NT2/D1 (cell line): ENCODE measurements around the gene PKN2.

ENCODE experiments used
- DNase-seq: peaks from one replicate; pipeline ENCODE4 v3.0.0-alpha.2; 2011; ENCODE audit warnings: low read depth, low spot score
- H3K27me3 ChIP-seq: 2 replicates; pipeline ENCODE4 v1.6.0; 2011; ENCODE audit warnings: mild to moderate bottlenecking; ENCODE audit not compliant: insufficient read length, insufficient read depth
- H3K36me3 ChIP-seq: 2 replicates; pipeline ENCODE4 v1.6.1; 2011; ENCODE audit warnings: mild to moderate bottlenecking, low read length, mixed read lengths; ENCODE audit not compliant: insufficient read depth, insufficient read length
- H3K4me1 ChIP-seq: 2 replicates; pipeline ENCODE4 v1.5.1; 2011; ENCODE audit not compliant: insufficient read depth, insufficient read length
- H3K4me3 ChIP-seq: 2 replicates; pipeline ENCODE4 v1.5.1; 2011; ENCODE audit warnings: low read depth; ENCODE audit not compliant: insufficient read length
- H3K9ac ChIP-seq: 2 replicates; pipeline ENCODE4 v1.6.0; 2011; ENCODE audit warnings: low read depth; ENCODE audit not compliant: insufficient read length
- H3K9me3 ChIP-seq: 2 replicates; pipeline ENCODE4 v1.5.1; 2011; ENCODE audit warnings: mild to moderate bottlenecking, low read length; ENCODE audit not compliant: insufficient read depth
- SUZ12 ChIP-seq: IDR thresholded peaks from 2 replicates; pipeline ENCODE4 v1.6.1; 2011; ENCODE audit not compliant: insufficient read length, insufficient read depth; ENCODE audit errors: extremely low read depth
- YY1 ChIP-seq: IDR thresholded peaks from 2 replicates; pipeline ENCODE4 v1.6.1; 2011; ENCODE audit not compliant: insufficient read length, insufficient read depth
- ZNF274 ChIP-seq: IDR thresholded peaks from 2 replicates; pipeline ENCODE4 v1.6.1; 2011; ENCODE audit warnings: mild to moderate bottlenecking, low read depth, low read length

The PKN2 gene

GRCh38 chr1:88680471-88680870 lies 3.6 kb upstream of the PKN2 start:
- H3K9ac ChIP-seq, result no peak overlapping the region
- no peaks in the 10 kb centered on the region for H3K27me3 ChIP-seq
- no peak for DNase-seq
- H3K9me3 ChIP-seq, result no peaks in the 10 kb centered on the region
- TF ChIP-seq ZNF274 (no peak), SUZ12 (no peak), YY1 (no peak)
- no peaks in the 10 kb centered on the region for H3K36me3 ChIP-seq
- no peak overlapping the region for H3K4me3 ChIP-seq
- no peaks in the 10 kb centered on the region for H3K4me1 ChIP-seq

GRCh38 chr1:88680911-88681622 lies 3.0 kb upstream of the PKN2 start:
- H3K9ac ChIP-seq, result no peak overlapping the region
- H3K27me3 ChIP-seq, result no peaks in the 10 kb centered on the region
- H3K4me3 ChIP-seq, result no peak overlapping the region
- DNase-seq, result no peak
- TF ChIP-seq YY1 (no peak), SUZ12 (no peak), ZNF274 (no peak)
- no peaks in the 10 kb centered on the region for H3K36me3 ChIP-seq
- no peaks in the 10 kb centered on the region for H3K9me3 ChIP-seq
- no peaks in the 10 kb centered on the region for H3K4me1 ChIP-seq

DNA sequence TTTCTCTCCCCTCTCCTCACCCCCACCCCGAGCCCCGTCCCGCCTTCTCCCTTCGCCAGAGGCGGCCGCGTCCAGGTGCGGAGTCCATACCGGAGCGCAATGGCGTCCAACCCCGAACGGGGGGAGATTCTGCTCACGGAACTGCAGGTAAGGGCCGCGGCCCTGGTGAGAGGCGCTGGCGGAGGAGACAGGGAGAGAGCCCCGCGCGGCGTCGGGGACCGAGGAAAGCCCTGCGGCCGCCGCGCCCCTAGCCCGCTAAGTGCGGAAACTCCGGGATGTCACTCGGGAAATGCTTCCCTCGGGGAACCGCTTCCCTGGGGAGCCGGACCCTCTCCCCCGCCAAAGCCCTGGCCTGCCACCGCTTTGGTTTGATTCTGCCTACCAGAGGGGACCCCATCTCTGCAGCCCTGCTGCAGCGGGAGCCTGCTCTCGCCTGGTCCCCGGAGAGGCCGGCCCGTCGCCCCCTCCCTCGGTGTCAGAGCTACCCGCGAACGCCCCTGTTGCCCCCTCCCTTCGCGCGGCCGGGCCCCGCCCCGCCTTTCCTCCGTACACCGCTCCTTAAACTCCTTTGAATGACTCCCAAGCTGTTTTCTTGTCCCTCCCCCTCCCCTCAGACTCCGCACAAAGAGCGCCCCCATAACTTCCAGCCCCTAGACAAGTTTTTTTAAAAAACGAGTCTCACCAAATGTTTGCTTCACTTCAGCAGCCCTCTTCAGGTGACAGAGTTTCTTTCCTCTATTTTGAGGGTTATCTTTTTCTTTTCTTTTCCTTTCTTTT lies 597 bp downstream of the PKN2 start:
- Histone ChIP-seq H3K4me1 (no peaks in the 10 kb centered on the region), H3K27me3 (no peaks in the 10 kb centered on the region), H3K9ac (peak overlapping the region; percentile 95), H3K4me3 (peak overlapping the region; percentile 92), H3K36me3 (peaks cover 4% of the 10 kb centered on the region), H3K9me3 (no peaks in the 10 kb centered on the region)
- peak; percentile 0 for TF ChIP-seq YY1
- no peak for TF ChIP-seq ZNF274
- peak; percentile 69 for DNase-seq

GRCh38 chr1:88685259-88685620 lies 1.2 kb downstream of the PKN2 start:
- H3K27me3 ChIP-seq, result no peaks in the 10 kb centered on the region
- no peaks in the 10 kb centered on the region for H3K4me1 ChIP-seq
- peaks cover 4% of the 10 kb centered on the region for H3K36me3 ChIP-seq
- H3K9me3 ChIP-seq, result no peaks in the 10 kb centered on the region
- H3K4me3 ChIP-seq, result peak overlapping the region; percentile 92
- peak overlapping the region; percentile 95 for H3K9ac ChIP-seq
- no peak for TF ChIP-seq SUZ12
- TF ChIP-seq ZNF274, result no peak
- no peak for TF ChIP-seq YY1
- DNase-seq, result no peak

DNA sequence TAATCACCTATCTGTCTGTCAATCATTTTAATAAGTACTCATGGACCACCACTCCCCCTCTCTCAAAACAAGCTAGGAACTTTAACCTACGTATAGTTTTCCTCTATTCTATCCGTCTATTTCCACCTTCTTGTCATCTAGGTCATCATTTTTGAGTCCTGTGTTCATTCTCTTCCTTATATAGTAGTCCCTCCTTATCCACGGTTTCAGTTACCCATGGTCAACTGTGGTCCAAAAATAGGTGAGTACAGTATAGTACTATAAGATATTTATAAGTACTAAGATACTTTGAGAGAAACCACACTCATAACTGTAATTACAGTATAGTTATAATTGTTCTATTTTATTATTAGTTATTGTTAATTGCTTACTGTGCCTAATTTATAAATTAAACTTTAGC lies 7.5 kb downstream of the PKN2 start:
- no peak overlapping the region for H3K9ac ChIP-seq
- no peak for DNase-seq
- H3K4me1 ChIP-seq, result no peaks in the 10 kb centered on the region
- no peaks in the 10 kb centered on the region for H3K9me3 ChIP-seq
- TF ChIP-seq YY1, result no peak
- no peak for TF ChIP-seq SUZ12
- no peak for TF ChIP-seq ZNF274
- H3K27me3 ChIP-seq, result no peaks in the 10 kb centered on the region
- H3K4me3 ChIP-seq, result no peak overlapping the region
- peaks cover 21% of the 10 kb centered on the region for H3K36me3 ChIP-seq

DNA sequence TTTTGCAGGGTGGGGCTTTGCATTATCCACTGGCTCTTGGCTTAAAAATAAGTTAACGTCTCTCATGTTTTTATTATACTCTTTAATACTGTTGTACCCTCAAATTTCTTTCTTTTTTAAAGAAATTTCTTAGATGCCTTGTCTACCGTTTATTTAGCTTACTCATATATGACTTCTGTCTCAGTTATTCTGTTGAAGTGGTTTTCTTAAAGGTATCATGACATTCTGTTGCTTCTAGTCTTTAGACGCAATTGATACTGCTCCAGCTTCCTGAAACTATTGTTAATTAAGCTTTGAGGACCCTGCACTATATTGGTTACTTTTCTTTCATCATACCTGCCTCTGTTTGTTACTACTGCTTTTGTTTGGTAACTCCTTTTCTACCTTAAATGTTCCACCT lies 11.7 kb downstream of the PKN2 start:
- no peaks in the 10 kb centered on the region for H3K4me1 ChIP-seq
- no peak overlapping the region for H3K9ac ChIP-seq
- TF ChIP-seq ZNF274, result no peak
- no peak for TF ChIP-seq SUZ12
- no peak for TF ChIP-seq YY1
- no peaks in the 10 kb centered on the region for H3K9me3 ChIP-seq
- peaks cover 19% of the 10 kb centered on the region for H3K36me3 ChIP-seq
- H3K27me3 ChIP-seq, result no peaks in the 10 kb centered on the region
- H3K4me3 ChIP-seq, result no peak overlapping the region
- no peak for DNase-seq

- TF ChIP-seq YY1 (no peak), ZNF274 (no peak), SUZ12 (no peak)
- no peaks in the 10 kb centered on the region for H3K4me1 ChIP-seq
- no peaks in the 10 kb centered on the region for H3K27me3 ChIP-seq
- H3K4me3 ChIP-seq, result no peak overlapping the region
- peaks cover 12% of the 10 kb centered on the region for H3K36me3 ChIP-seq
- no peaks in the 10 kb centered on the region for H3K9me3 ChIP-seq
- DNase-seq, result no peak
- no peak overlapping the region for H3K9ac ChIP-seq
Measured at GRCh38 chr1:88697503-88697902, 13.4 kb downstream of the PKN2 start.
